Measurements from ENCODE around the gene TBL1X. TPM values are rescaled to one million over a fixed set of nuclear protein-coding genes. Genes with fewer than 3 reads are reported as not detected.

Gene TBL1X
- total and polyA plus RNA-seq, 8 donors = 2.4 to 16.6 (median 9.3) TPM

DNA sequence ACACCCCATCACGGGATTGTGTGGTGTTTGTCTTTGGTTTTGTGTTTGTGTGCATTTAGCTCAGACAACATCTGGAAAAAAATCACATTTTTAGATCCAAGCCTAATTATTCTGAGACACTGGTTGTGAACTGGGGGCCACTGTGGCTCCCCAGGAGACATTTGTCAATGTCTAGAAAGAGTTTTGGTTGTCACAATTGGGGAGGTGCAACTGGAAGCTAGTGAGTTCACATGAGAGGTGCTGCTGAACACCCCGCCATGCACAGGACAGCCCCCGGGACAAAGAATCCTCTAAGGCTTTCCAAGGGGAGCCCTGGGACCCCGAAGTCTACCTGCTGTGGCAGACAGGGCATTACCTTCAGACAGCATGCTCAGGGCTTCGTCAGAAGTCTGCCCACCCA is 274.3 kb downstream of the TBL1X start:
- TF ChIP-seq, protein P1, sequence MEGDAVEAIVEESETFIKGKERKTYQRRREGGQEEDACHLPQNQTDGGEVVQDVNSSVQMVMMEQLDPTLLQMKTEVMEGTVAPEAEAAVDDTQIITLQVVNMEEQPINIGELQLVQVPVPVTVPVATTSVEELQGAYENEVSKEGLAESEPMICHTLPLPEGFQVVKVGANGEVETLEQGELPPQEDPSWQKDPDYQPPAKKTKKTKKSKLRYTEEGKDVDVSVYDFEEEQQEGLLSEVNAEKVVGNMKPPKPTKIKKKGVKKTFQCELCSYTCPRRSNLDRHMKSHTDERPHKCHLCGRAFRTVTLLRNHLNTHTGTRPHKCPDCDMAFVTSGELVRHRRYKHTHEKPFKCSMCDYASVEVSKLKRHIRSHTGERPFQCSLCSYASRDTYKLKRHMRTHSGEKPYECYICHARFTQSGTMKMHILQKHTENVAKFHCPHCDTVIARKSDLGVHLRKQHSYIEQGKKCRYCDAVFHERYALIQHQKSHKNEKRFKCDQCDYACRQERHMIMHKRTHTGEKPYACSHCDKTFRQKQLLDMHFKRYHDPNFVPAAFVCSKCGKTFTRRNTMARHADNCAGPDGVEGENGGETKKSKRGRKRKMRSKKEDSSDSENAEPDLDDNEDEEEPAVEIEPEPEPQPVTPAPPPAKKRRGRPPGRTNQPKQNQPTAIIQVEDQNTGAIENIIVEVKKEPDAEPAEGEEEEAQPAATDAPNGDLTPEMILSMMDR (IDR thresholded peaks at IDR 0.05) = no peak
- Histone ChIP-seq H3K9me3 (no peaks in the 10 kb centered on the region), H3K27ac (no peak overlapping the region), H3K36me3 (no peaks in the 10 kb centered on the region), H3K4me3 (no peak overlapping the region), H3K4me1 (no peaks in the 10 kb centered on the region), H3K27me3 (no peaks in the 10 kb centered on the region)
- DNase-seq (no peak), FAIRE-seq (no peak), ATAC-seq (no peak)
- intact Hi-C loops (cut with DNase I) = no loop called here
- WGBS, 2 donors = 65 to 78% methylated on average over 5 of the region's 5 CpGs

DNA sequence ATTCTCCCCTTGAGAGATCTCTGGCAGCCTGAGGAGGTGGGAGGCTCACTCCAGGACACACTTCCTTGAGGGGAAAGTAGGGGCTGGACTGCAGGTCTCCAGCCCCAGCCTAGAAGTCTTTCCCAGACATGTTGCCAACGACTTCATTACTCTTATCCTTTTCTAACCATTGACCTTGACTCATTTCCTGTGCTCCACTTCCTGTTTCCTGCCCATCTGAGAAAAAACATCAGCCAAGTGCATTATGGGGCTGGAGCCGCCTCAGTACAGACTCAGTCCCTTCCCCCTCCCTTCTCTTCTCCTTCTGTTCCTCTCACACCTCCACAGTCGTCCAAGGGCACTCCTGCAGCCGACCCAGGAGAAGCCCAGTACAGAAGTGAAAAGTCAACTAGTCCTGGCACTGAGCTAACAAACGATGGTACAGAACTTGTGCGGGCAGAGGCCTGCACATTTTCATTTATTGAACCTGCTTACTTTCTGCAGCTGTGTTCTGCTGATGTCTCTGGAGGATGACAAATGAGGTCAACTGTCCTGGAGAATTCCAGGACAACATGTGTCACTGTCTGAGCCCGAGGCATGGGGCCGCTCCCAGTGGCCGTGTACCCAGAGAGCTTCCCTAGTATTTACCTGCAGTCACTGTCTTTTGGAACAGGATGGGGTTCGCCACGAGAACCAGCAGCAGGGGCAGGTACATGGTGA is 280.7 kb downstream of the TBL1X start:
- Histone ChIP-seq H3K4me3 (no peak overlapping the region), H3K36me3 (no peaks in the 10 kb centered on the region), H3K27me3 (no peaks in the 10 kb centered on the region), H3K9me3 (no peaks in the 10 kb centered on the region), H3K27ac (no peak overlapping the region), H3K4me1 (no peaks in the 10 kb centered on the region)
- 73 to 79% methylated on average over 11 of the region's 11 CpGs for WGBS, 2 donors
- no peak for DNase-seq
- FAIRE-seq = no peak
- intact Hi-C loops (cut with DNase I) = no loop called here
- TF ChIP-seq, protein P1 (IDR thresholded peaks at IDR 0.05) = no peak
- ATAC-seq = no peak

DNA sequence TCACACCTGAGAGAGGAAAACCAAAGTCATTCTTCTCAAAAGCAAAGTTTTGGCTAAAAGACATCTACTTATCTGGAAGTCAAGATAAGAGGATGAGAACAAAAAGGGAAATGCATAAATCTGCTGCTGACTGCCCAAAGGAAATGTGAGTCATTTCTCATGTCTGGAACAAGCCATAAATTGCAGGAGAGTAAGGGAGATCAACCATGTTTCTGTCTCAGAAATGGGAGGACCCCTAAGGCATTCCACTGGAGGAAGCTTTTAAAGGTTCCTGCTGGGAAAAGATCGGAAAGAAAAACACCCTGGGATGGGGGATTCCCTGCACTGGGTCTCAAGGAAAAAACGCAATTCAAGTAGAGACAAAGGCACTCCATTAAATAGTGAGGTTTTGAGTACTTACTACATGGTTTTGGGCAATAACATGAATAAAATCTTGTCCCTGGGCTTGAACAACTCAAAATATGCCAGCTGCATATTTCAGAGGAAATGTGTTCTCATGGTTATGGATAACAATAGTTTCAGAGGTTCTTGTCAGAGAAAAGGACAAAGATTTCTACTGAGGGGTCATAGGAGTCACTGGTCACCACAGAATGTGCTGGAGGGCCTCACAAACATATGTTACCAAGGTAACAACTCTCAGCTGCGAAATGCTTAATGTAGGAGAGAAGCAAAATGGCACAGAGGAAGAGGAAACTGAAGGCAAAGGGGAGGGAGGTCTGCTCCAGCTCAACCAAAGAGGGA is 281.5 kb downstream of the TBL1X start:
- DNase-seq = no peak
- intact Hi-C loops (cut with DNase I) = no loop called here
- H3K4me1 ChIP-seq = no peaks in the 10 kb centered on the region
- H3K9me3 ChIP-seq = no peaks in the 10 kb centered on the region
- WGBS, 2 donors = 50 to 70% methylated on average over 3 of the region's 3 CpGs
- H3K27me3 ChIP-seq = no peaks in the 10 kb centered on the region
- H3K4me3 ChIP-seq = no peak overlapping the region
- TF ChIP-seq, protein P1 (IDR thresholded peaks at IDR 0.05) = no peak
- no peak for FAIRE-seq
- ATAC-seq = no peak
- H3K36me3 ChIP-seq = no peaks in the 10 kb centered on the region
- no peak overlapping the region for H3K27ac ChIP-seq

DNA sequence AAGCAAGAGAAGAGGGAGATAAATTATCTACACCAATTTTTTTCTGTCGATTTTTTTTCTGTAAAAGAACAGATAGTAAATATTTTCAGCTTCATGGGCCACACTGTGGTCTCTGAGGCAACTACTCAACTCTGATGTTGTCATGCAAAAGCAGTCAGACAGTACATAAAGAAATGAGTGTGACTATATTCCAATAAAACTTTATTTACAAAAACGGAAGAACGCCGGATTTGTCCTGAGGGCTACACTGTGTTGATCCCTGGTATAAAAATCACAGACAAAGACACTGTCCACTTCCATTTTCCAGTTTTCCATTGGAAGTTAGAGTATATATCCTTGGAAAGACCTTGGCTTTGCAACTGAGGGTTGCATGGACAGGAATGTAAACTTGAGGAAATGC is 282.8 kb downstream of the TBL1X start:
- H3K27me3 ChIP-seq = no peaks in the 10 kb centered on the region
- no peak for FAIRE-seq
- no peak overlapping the region for H3K27ac ChIP-seq
- DNase-seq = no peak
- intact Hi-C loops (cut with DNase I) = no loop called here
- H3K9me3 ChIP-seq = no peaks in the 10 kb centered on the region
- WGBS, 2 donors = 82 to 86% methylated on average over 4 of the region's 4 CpGs
- no peaks in the 10 kb centered on the region for H3K36me3 ChIP-seq
- H3K4me3 ChIP-seq = no peak overlapping the region
- TF ChIP-seq, protein P1 (IDR thresholded peaks at IDR 0.05) = no peak
- ATAC-seq = no peak
- no peaks in the 10 kb centered on the region for H3K4me1 ChIP-seq

DNA sequence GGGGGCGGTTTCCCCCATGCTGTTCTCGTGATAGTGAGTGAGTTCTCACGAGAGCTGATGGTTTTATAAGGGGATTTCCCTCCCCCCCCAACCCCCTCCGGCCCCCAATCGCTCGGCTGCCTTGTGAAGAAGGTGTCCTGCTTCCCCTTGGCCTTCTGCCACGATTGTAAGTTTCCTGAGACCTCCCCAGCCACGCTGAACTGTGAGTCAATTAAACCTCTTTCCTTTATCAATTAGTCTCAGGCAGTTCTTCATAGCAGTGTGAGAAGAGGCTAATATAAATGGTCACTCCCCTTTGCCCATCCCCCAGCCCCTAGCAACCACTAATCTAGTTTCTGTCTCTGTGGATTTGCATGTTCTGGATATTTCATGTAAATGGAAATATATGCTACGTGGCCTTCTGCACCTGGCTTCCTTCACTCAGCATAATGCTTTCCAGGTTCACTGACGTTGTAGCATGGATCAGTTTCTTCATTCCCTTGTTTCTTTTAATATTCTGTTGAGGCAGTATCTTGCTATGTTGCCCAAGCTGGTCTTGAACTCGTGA is 284.4 kb downstream of the TBL1X start:
- H3K27me3 ChIP-seq = no peaks in the 10 kb centered on the region
- no peak overlapping the region for H3K4me3 ChIP-seq
- intact Hi-C loops (cut with DNase I) = no loop called here
- WGBS, 2 donors = 62 to 64% methylated on average over 11 of the region's 11 CpGs
- no peaks in the 10 kb centered on the region for H3K9me3 ChIP-seq
- TF ChIP-seq, protein P1 (IDR thresholded peaks at IDR 0.05) = no peak
- H3K4me1 ChIP-seq = no peaks in the 10 kb centered on the region
- no peaks in the 10 kb centered on the region for H3K36me3 ChIP-seq
- FAIRE-seq = no peak
- no peak for DNase-seq
- no peak overlapping the region for H3K27ac ChIP-seq
- no peak for ATAC-seq

All from pancreas (tissue), 10 donors.